OCI-LY1 (cell line): ENCODE data around the gene C3orf18.

Experiments used
- H2AFZ ChIP-seq: fragments of 200-600 bp; sonication (generic), shearing (Covaris generic); 2 replicates; pipeline ENCODE4 v1.6.0; 2014; ENCODE audit warnings: antibody characterized with exemption, mild to moderate bottlenecking, low read length
- H3F3A ChIP-seq: fragments of 200-600 bp; sonication (generic), shearing (Covaris generic); 2 replicates; pipeline ENCODE4 v1.6.0; 2014; ENCODE audit warnings: mild to moderate bottlenecking, antibody characterized with exemption, low read length, moderate library complexity; ENCODE audit not compliant: insufficient read depth
- H3K27ac ChIP-seq: fragments of 200-600 bp; sonication (generic); 2 replicates; pipeline ENCODE4 v1.5.1; 2014; ENCODE audit warnings: low read length, mixed run types, mild to moderate bottlenecking, low read depth; ENCODE audit not compliant: poor library complexity, severe bottlenecking
- H3K27me3 ChIP-seq: fragments of 200-600 bp; sonication (generic); 2 replicates; pipeline ENCODE4 v1.6.0; 2014; ENCODE audit warnings: antibody characterized with exemption, mild to moderate bottlenecking, low read length, moderate library complexity; ENCODE audit not compliant: insufficient read depth
- H3K36me3 ChIP-seq: fragments of 200-600 bp; sonication (generic); 2 replicates; pipeline ENCODE4 v1.6.1; 2014; ENCODE audit warnings: mild to moderate bottlenecking, antibody characterized with exemption, low read length, moderate library complexity, mixed read lengths; ENCODE audit not compliant: insufficient read depth
- H3K4me1 ChIP-seq: fragments of 200-600 bp; sonication (generic); 2 replicates; pipeline ENCODE4 v1.5.1; 2014; ENCODE audit warnings: mild to moderate bottlenecking, low read length, moderate library complexity; ENCODE audit not compliant: insufficient read depth, severe bottlenecking
- H3K4me2 ChIP-seq: fragments of 200-600 bp; sonication (generic), shearing (Covaris generic); 2 replicates; pipeline ENCODE4 v1.6.1; 2014; ENCODE audit warnings: low read length
- H3K4me3 ChIP-seq: fragments of 200-600 bp; sonication (generic); 2 replicates; pipeline ENCODE4 v1.5.1; 2014; ENCODE audit warnings: low read length, low read depth, mild to moderate bottlenecking, mixed read lengths; ENCODE audit not compliant: poor library complexity, severe bottlenecking
- H3K79me2 ChIP-seq: fragments of 200-600 bp; shearing (Covaris generic); 2 replicates; pipeline ENCODE4 v1.6.1; 2016; ENCODE audit warnings: mixed run types, low read length, mixed read lengths; ENCODE audit not compliant: insufficient read depth
- H3K9ac ChIP-seq: fragments of 200-600 bp; sonication (generic), shearing (Covaris generic); 2 replicates; pipeline ENCODE4 v1.6.1; 2014; ENCODE audit warnings: mild to moderate bottlenecking, low read length, mixed read lengths
- H3K9me2 ChIP-seq: fragments of 200-600 bp; sonication (generic), shearing (Covaris generic); 2 replicates; pipeline ENCODE4 v1.6.1; 2014; ENCODE audit warnings: low read depth, mild to moderate bottlenecking, low read length, mixed read lengths
- H3K9me3 ChIP-seq: fragments of 200-600 bp; shearing (Covaris generic); 2 replicates; pipeline ENCODE4 v1.6.1; 2014; ENCODE audit warnings: low read length, mixed read lengths
- H4K20me1 ChIP-seq: fragments of 200-600 bp; sonication (generic), shearing (Covaris generic); 2 replicates; pipeline ENCODE4 v1.6.0; 2016; ENCODE audit warnings: mild to moderate bottlenecking, low read length; ENCODE audit not compliant: insufficient read depth
- CTCF ChIP-seq: fragments of 200-600 bp; sonication (generic), shearing (Covaris generic); IDR thresholded peaks from 2 replicates; pipeline ENCODE4 v1.5.1; 2017; ENCODE audit warnings: mild to moderate bottlenecking, antibody characterized with exemption, low read length, moderate library complexity, mixed read lengths
- EZH2 ChIP-seq: fragments of 200-600 bp; sonication (generic), shearing (Covaris generic); IDR thresholded peaks from 2 replicates; pipeline ENCODE4 v1.8.0; 2017; ENCODE audit warnings: borderline replicate concordance, mixed run types, mild to moderate bottlenecking, antibody characterized with exemption, low read length, moderate library complexity, mixed read lengths

Gene C3orf18

GRCh38 chr3:50611464-50612233 is 44.1 kb upstream of the C3orf18 start, which contains the start of gene CISH:
TSS of gene CISH (minus strand) at chr3:50611774. CDS start at chr3:50611650, 124 bp downstream.
- H2AFZ ChIP-seq = no peak within 1 kb of the TSS
- no peaks in the 10 kb centered on the region for H3K79me2 ChIP-seq
- H3K36me3 ChIP-seq = no peaks in the 10 kb centered on the region
- peak within 1 kb of the TSS; percentile 11; the same call in 1 of the 2 replicates for H3K9ac ChIP-seq
- H3K27ac ChIP-seq = no peak within 1 kb of the TSS
- no peaks in the 10 kb centered on the region for H3K9me3 ChIP-seq
- H3K4me2 ChIP-seq = peak within 1 kb of the TSS; percentile 82
- H3K4me1 ChIP-seq = peaks cover 16% of the 10 kb centered on the region
- H3K4me3 ChIP-seq = peak within 1 kb of the TSS; percentile 53
- no peaks in the 10 kb centered on the region for H4K20me1 ChIP-seq
- H3F3A ChIP-seq = no peaks in the 10 kb centered on the region
- TF ChIP-seq CTCF (peak; percentile 57), EZH2 (no peak)
- no peaks in the 10 kb centered on the region for H3K9me2 ChIP-seq
- peaks cover 10% of the 10 kb centered on the region; the same call in 1 of the 2 replicates for H3K27me3 ChIP-seq

- Histone ChIP-seq H3K9ac (peak overlapping the region; percentile 11; the same call in 1 of the 2 replicates), H3K36me3 (no peaks in the 10 kb centered on the region), H3K4me2 (peak overlapping the region; percentile 82), H2AFZ (no peak overlapping the region), H3K4me1 (peaks cover 10% of the 10 kb centered on the region), H3F3A (no peaks in the 10 kb centered on the region), H3K9me3 (no peaks in the 10 kb centered on the region), H3K9me2 (no peaks in the 10 kb centered on the region), H3K79me2 (no peaks in the 10 kb centered on the region), H3K27ac (no peak overlapping the region), H4K20me1 (no peaks in the 10 kb centered on the region), H3K4me3 (peak overlapping the region; percentile 53), H3K27me3 (peaks cover 10% of the 10 kb centered on the region; the same call in 1 of the 2 replicates)
- TF ChIP-seq EZH2 = no peak
- TF ChIP-seq CTCF = no peak
Observed at GRCh38 chr3:50610992-50611463, 43.5 kb upstream of the C3orf18 start.

GRCh38 chr3:50610181-50610971 is 42.8 kb upstream of the C3orf18 start:
- no peak overlapping the region for H3K9ac ChIP-seq
- no peak overlapping the region for H3K4me3 ChIP-seq
- H3K27me3 ChIP-seq = peaks cover 10% of the 10 kb centered on the region; the same call in 1 of the 2 replicates
- H3K4me2 ChIP-seq = no peak overlapping the region
- H2AFZ ChIP-seq = no peak overlapping the region
- H3K9me2 ChIP-seq = no peaks in the 10 kb centered on the region
- H3F3A ChIP-seq = no peaks in the 10 kb centered on the region
- no peaks in the 10 kb centered on the region for H3K36me3 ChIP-seq
- TF ChIP-seq EZH2 (no peak), CTCF (no peak)
- no peaks in the 10 kb centered on the region for H4K20me1 ChIP-seq
- H3K9me3 ChIP-seq = no peaks in the 10 kb centered on the region
- no peak overlapping the region for H3K27ac ChIP-seq
- H3K4me1 ChIP-seq = peaks cover 9% of the 10 kb centered on the region
- H3K79me2 ChIP-seq = no peaks in the 10 kb centered on the region
